GM12801 (cell line): ENCODE results near the gene AGPAT1.

Source experiments
- CTCF ChIP-seq: IDR thresholded peaks from one replicate; pipeline ENCODE4 v1.5.1; 2011; ENCODE audit warnings: control low read depth; ENCODE audit not compliant: insufficient read length; ENCODE audit errors: extremely low read depth

Gene AGPAT1

GRCh38 chr6:32208996-32209395 lies 33.1 kb upstream of the AGPAT1 start:
- no peak for TF ChIP-seq CTCF

GRCh38 chr6:32204268-32204715 lies 28.4 kb upstream of the AGPAT1 start:
- TF ChIP-seq CTCF: no peak

GRCh38 chr6:32203426-32204267 lies 27.8 kb upstream of the AGPAT1 start:
- TF ChIP-seq CTCF: no peak

GRCh38 chr6:32202186-32202585 lies 26.3 kb upstream of the AGPAT1 start:
- no peak for TF ChIP-seq CTCF

- TF ChIP-seq CTCF: no peak
These were observed 25.0 kb upstream of the AGPAT1 start for GRCh38 chr6:32200711-32201475.

GRCh38 chr6:32198866-32199265 lies 23.0 kb upstream of the AGPAT1 start:
- TF ChIP-seq CTCF: no peak

- TF ChIP-seq CTCF: no peak
These were observed 22.4 kb upstream of the AGPAT1 start for GRCh38 chr6:32198345-32198696.
